Transverse colon (tissue), 4 donors: ENCODE results near the gene SPON2. TPM values are rescaled to one million over a fixed set of nuclear protein-coding genes. Genes with fewer than 3 reads are reported as not detected.

Experiments used
- DNase-seq: peaks from one replicate; pipeline ENCODE4 v3.0.0-alpha.2; 2019
- H3K27ac ChIP-seq, 4 donors: fragments of 200-600 bp; sonication (generic); 2 replicates each; pipeline ENCODE4 v1.5.1; 2016 to 2018; ENCODE audit warnings: inconsistent platforms in 4 of 4
- H3K27me3 ChIP-seq: fragments of 200-600 bp; sonication (generic); 2 replicates; pipeline ENCODE4 v1.5.1; 2017; ENCODE audit warnings: inconsistent platforms
- H3K36me3 ChIP-seq, 4 donors: fragments of 200-600 bp; sonication (generic); 2 replicates each; pipeline ENCODE4 v1.5.1; 2017 to 2019; ENCODE audit warnings: inconsistent platforms in 4 of 4
- H3K4me1 ChIP-seq, 4 donors: fragments of 200-600 bp; sonication (generic); 2 replicates each; pipeline ENCODE4 v1.5.1; 2017 to 2020; ENCODE audit warnings: inconsistent platforms in 4 of 4
- H3K4me3 ChIP-seq, 4 donors: fragments of 200-600 bp; sonication (generic); 1 replicate in 1 of 4; 2 replicates in 3 of 4; pipeline versions ENCODE4 v1.5.1 to v1.6.1; 2017 to 2019; ENCODE audit warnings: inconsistent platforms in 4 of 4
- H3K9me3 ChIP-seq, 2 donors: fragments of 200-600 bp; sonication (generic); 2 replicates each; pipeline ENCODE4 v1.5.1; 2017 to 2019; ENCODE audit warnings: inconsistent platforms in 2 of 2
- EP300 ChIP-seq: sonication (generic); formaldehyde crosslinking; IDR thresholded peaks from one replicate; pipeline ENCODE4 v1.6.1; 2017; ENCODE audit warnings: antibody characterized with exemption, low read depth
- POLR2A ChIP-seq: fragments of 450-650 bp; IDR thresholded peaks from one replicate; pipeline ENCODE4 v1.6.1; 2016; ENCODE audit warnings: antibody characterized with exemption, mild to moderate bottlenecking, moderate library complexity
- POLR2AphosphoS5 ChIP-seq, 3 donors: sonication (generic); formaldehyde crosslinking; IDR thresholded peaks; one replicate each; pipeline ENCODE4 v1.6.1; 2016; ENCODE audit warnings: antibody characterized with exemption in 3 of 3
- WGBS, 2 donors: methylation state at CpG; one replicate each; pipeline ENCODE4 v1.1.5; 2018; ENCODE audit warnings: low coverage in 1 of 2; 5-methylcytosine and 5-hydroxymethylcytosine counted together
- in situ Hi-C, 4 donors: fragments of 200-750 bp; cut with MboI; loops; one replicate each; pipeline versions ENCODE4 v1.15.0 to v1.15.1; 2017; ENCODE audit warnings: low sequenced_read_pairs in 3 of 4, low pct_ligation_motif_present in 1 of 4, low pct_unique_long_range_greater_than_20kb in 1 of 4
- intact Hi-C: fragments of 100-400 bp; cut with DNase I; formaldehyde crosslinking; loops from one replicate; pipeline ENCODE4 v1.15.1; 2023; ENCODE audit warnings: low total_unique reads
- total RNA-seq, 4 donors: library from RNA; depleted of rRNA; stranded (reverse); fragments of >200 nt; gene quantifications; one replicate each; pipeline ENCODE4 v1.1.0, GENCODE V29; 2016
- TF ChIP-seq, protein P1 (sequence below), 5 experiments: fragments of 200-600 bp in 3 of 5; fragments of 450-650 bp in 2 of 5; sonication (generic) in 3 of 5; IDR thresholded peaks; 1 replicate in 2 of 5; 2 replicates in 3 of 5; pipeline ENCODE4 v1.5.1; 2016 to 2017; ENCODE audit warnings: antibody characterized with exemption in 5 of 5, inconsistent platforms in 3 of 5, mild to moderate bottlenecking in 2 of 5, moderate library complexity in 1 of 5

SPON2 gene
- total RNA-seq, 4 donors from 2014 or later = 45.4 to 127 (median 53.1) TPM

- H3K9me3 ChIP-seq = no peaks in the 10 kb centered on the region
- TF ChIP-seq EP300 (no peak), POLR2AphosphoS5 (IDR thresholded peaks at IDR 0.05) (no peak), POLR2A (no peak)
- TF ChIP-seq, protein P1, sequence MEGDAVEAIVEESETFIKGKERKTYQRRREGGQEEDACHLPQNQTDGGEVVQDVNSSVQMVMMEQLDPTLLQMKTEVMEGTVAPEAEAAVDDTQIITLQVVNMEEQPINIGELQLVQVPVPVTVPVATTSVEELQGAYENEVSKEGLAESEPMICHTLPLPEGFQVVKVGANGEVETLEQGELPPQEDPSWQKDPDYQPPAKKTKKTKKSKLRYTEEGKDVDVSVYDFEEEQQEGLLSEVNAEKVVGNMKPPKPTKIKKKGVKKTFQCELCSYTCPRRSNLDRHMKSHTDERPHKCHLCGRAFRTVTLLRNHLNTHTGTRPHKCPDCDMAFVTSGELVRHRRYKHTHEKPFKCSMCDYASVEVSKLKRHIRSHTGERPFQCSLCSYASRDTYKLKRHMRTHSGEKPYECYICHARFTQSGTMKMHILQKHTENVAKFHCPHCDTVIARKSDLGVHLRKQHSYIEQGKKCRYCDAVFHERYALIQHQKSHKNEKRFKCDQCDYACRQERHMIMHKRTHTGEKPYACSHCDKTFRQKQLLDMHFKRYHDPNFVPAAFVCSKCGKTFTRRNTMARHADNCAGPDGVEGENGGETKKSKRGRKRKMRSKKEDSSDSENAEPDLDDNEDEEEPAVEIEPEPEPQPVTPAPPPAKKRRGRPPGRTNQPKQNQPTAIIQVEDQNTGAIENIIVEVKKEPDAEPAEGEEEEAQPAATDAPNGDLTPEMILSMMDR (IDR thresholded peaks at IDR 0.05) = no peak
- no peak overlapping the region for H3K27ac ChIP-seq
- 79 to 81% methylated on average over 2 of the region's 2 CpGs for WGBS, 2 donors
- DNase-seq = no peak
- H3K36me3 ChIP-seq = no peaks in the 10 kb centered on the region
- peaks cover 4% of the 10 kb centered on the region for H3K27me3 ChIP-seq
- H3K4me1 ChIP-seq = peaks cover 0 to 20% (median 6%) of the 10 kb centered on the region in 4 donors
- H3K4me3 ChIP-seq = peak overlapping the region in 1 of 4 donors; percentile 4
- intact Hi-C loops = no loop called here
- in situ Hi-C loops = loop anchor here in 1 of 4 donors (10.0 kb wide), 1 partner anchor 217 kb away; no protein-coding TSS in a partner anchor
Observed at GRCh38 chr4:1137850-1138249, 34.5 kb downstream of the SPON2 start.

GRCh38 chr4:1137063-1137776 lies 35.2 kb downstream of the SPON2 start:
- H3K4me3 ChIP-seq = peak overlapping the region in 1 of 4 donors; percentile 4
- in situ Hi-C loops (loop anchor here in 1 of 4 donors (10.0 kb wide), 1 partner anchor 218 kb away; no protein-coding TSS in a partner anchor), intact Hi-C loops (no loop called here)
- H3K9me3 ChIP-seq = no peaks in the 10 kb centered on the region
- TF ChIP-seq, protein P1 (IDR thresholded peaks at IDR 0.05) = no peak
- TF ChIP-seq POLR2A (no peak), POLR2AphosphoS5 (IDR thresholded peaks at IDR 0.05) (no peak), EP300 (no peak)
- peaks cover 0 to 20% (median 6%) of the 10 kb centered on the region in 4 donors for H3K4me1 ChIP-seq
- H3K27ac ChIP-seq = no peak overlapping the region
- 48 to 54% methylated on average over 8 of the region's 8 CpGs for WGBS, 2 donors
- DNase-seq = no peak
- no peaks in the 10 kb centered on the region for H3K36me3 ChIP-seq
- H3K27me3 ChIP-seq = peaks cover 4% of the 10 kb centered on the region

GRCh38 chr4:1136048-1136447 lies 36.3 kb downstream of the SPON2 start:
- 34% methylated on average over 4 of the region's 4 CpGs; no CpG with 5 or more reads in 1 of the 2 donors for WGBS, 2 donors

GRCh38 chr4:1133033-1133432 lies 39.4 kb downstream of the SPON2 start:
- intact Hi-C loops = loop anchor here (5.0 kb wide), 1 partner anchor 219 kb away; no protein-coding TSS in a partner anchor
- WGBS, 2 donors = 70% methylated on average over 8 of the region's 8 CpGs; no CpG with 5 or more reads in 1 of the 2 donors

More at GRCh38 chr4:1136048-1136447, 36.3 kb downstream of the SPON2 start:
- TF ChIP-seq POLR2A (no peak), POLR2AphosphoS5 (IDR thresholded peaks at IDR 0.05) (no peak), EP300 (no peak)
- TF ChIP-seq, protein P1 (IDR thresholded peaks at IDR 0.05) = no peak
- Histone ChIP-seq H3K9me3 (no peaks in the 10 kb centered on the region), H3K4me1 (peaks cover 0 to 20% (median 6%) of the 10 kb centered on the region in 4 donors), H3K4me3 (no peak overlapping the region), H3K27ac (no peak overlapping the region), H3K36me3 (no peaks in the 10 kb centered on the region), H3K27me3 (peaks cover 4% of the 10 kb centered on the region)
- in situ Hi-C loops (loop anchor here in 1 of 4 donors (10.0 kb wide), 1 partner anchor 219 kb away; no protein-coding TSS in a partner anchor), intact Hi-C loops (no loop called here)
- peak; percentile 50 for DNase-seq

More at GRCh38 chr4:1133033-1133432, 39.4 kb downstream of the SPON2 start:
- no peak for TF ChIP-seq POLR2AphosphoS5 (IDR thresholded peaks at IDR 0.05)
- TF ChIP-seq EP300 = no peak
- TF ChIP-seq, protein P1 (IDR thresholded peaks at IDR 0.05) = no peak
- TF ChIP-seq POLR2A = no peak
- Histone ChIP-seq H3K9me3 (no peaks in the 10 kb centered on the region), H3K4me1 (peaks cover 0 to 20% (median 6%) of the 10 kb centered on the region in 4 donors), H3K36me3 (no peaks in the 10 kb centered on the region), H3K4me3 (no peak overlapping the region), H3K27me3 (no peaks in the 10 kb centered on the region), H3K27ac (no peak overlapping the region)
- no peak for DNase-seq
- in situ Hi-C loops = loop anchor here in 1 of 4 donors (5.0 to 10.0 kb wide), 2 partner anchors 129 to 222 kb away; no protein-coding TSS in a partner anchor
